Gastrocnemius medialis (tissue), 4 donors: ENCODE measurements around the gene SLC5A7. TPM values are rescaled to one million over a fixed set of nuclear protein-coding genes. Genes with fewer than 3 reads are reported as not detected.

ENCODE experiments used
- ATAC-seq, 2 donors: fragments of 150-250 bp; one replicate each; pipeline ENCODE4 v1.9.1; 2016
- DNase-seq, 2 donors: peaks; one replicate each; pipeline ENCODE4 v3.0.0-alpha.2; 2019
- H3K27ac ChIP-seq, 4 donors: fragments of 200-600 bp; sonication (generic); 1 replicate in 1 of 4; 2 replicates in 3 of 4; pipeline ENCODE4 v1.5.1; 2016 to 2018; ENCODE audit warnings: mild to moderate bottlenecking in 2 of 4, moderate library complexity in 1 of 4
- H3K27me3 ChIP-seq, 3 donors: fragments of 200-600 bp; sonication (generic) in 2 of 3; 1 replicate in 1 of 3; 2 replicates in 2 of 3; pipeline versions ENCODE4 v1.5.1 to v1.6.0; 2016 to 2019; ENCODE audit warnings: mild to moderate bottlenecking in 1 of 3, moderate library complexity in 1 of 3
- H3K36me3 ChIP-seq, 2 donors: fragments of 200-600 bp; sonication (generic) in 1 of 2; one replicate each; pipeline ENCODE4 v1.5.1; 2017 to 2018
- H3K4me1 ChIP-seq, 2 donors: fragments of 200-600 bp; sonication (generic) in 1 of 2; one replicate each; pipeline ENCODE4 v1.5.1; 2016 to 2017; ENCODE audit warnings: mild to moderate bottlenecking in 2 of 2
- H3K4me3 ChIP-seq, 4 donors: fragments of 200-600 bp; sonication (generic) in 3 of 4; 1 replicate in 1 of 4; 2 replicates in 3 of 4; pipeline ENCODE4 v1.5.1; 2016 to 2019; ENCODE audit warnings: mild to moderate bottlenecking in 2 of 4
- H3K9me3 ChIP-seq, 3 donors: fragments of 200-600 bp; sonication (generic) in 2 of 3; 1 replicate in 1 of 3; 2 replicates in 2 of 3; pipeline ENCODE4 v1.5.1; 2016 to 2019
- CTCF ChIP-seq, 5 experiments: fragments of 450-650 bp in 3 of 5; fragments of 200-600 bp in 2 of 5; sonication (generic) in 2 of 5; IDR thresholded peaks in 4 of 5; conservative IDR thresholded peaks in 1 of 5; 1 replicate in 4 of 5; 2 replicates in 1 of 5; pipeline ENCODE4 v1.5.1; 2016 to 2019; ENCODE audit warnings: antibody characterized with exemption in 5 of 5, mild to moderate bottlenecking in 3 of 5, moderate library complexity in 3 of 5
- POLR2A ChIP-seq, 2 donors: fragments of 450-650 bp; IDR thresholded peaks; one replicate each; pipeline ENCODE4 v1.6.1; 2017; ENCODE audit warnings: antibody characterized with exemption in 2 of 2, mild to moderate bottlenecking in 2 of 2, moderate library complexity in 2 of 2
- in situ Hi-C, 4 donors: fragments of 200-750 bp; cut with MboI; loops; one replicate each; pipeline versions ENCODE4 v1.15.0 to v1.8.0; 2017; ENCODE audit warnings: low sequenced_read_pairs in 4 of 4
- intact Hi-C: fragments of 100-400 bp; cut with DNase I; formaldehyde crosslinking; loops from one replicate; pipeline ENCODE4 v1.15.1; 2023; ENCODE audit warnings: low total_unique reads
- total RNA-seq, 4 donors: library from RNA; depleted of rRNA; stranded (reverse); fragments of >200 nt; gene quantifications; one replicate each; pipeline versions ENCODE4 v1.1.0 to v1.2.3, GENCODE V29; 2016

The SLC5A7 gene
- total RNA-seq, 4 donors from 2014 or later, result 0.04 TPM; not detected in 3

GRCh38 chr2:108010912-108011591 is 24.7 kb downstream of the SLC5A7 start:
- intact Hi-C loops (no loop called here), in situ Hi-C loops (no loop called here)
- no peak for DNase-seq
- ATAC-seq, result no peak
- Histone ChIP-seq H3K36me3 (no peaks in the 10 kb centered on the region), H3K4me3 (no peak overlapping the region), H3K27ac (no peak overlapping the region), H3K4me1 (no peaks in the 10 kb centered on the region), H3K27me3 (no peaks in the 10 kb centered on the region), H3K9me3 (peaks cover 0 to 5% (median 0%) of the 10 kb centered on the region in 3 donors)
- TF ChIP-seq POLR2A (IDR thresholded peaks at IDR 0.05) (no peak), CTCF (IDR thresholded peaks at IDR 0.05 in 4 of 5, conservative IDR thresholded peaks at IDR 0.05 in 1 of 5) (no peak)

- in situ Hi-C loops (no loop called here), intact Hi-C loops (no loop called here)
- TF ChIP-seq CTCF (IDR thresholded peaks at IDR 0.05 in 4 of 5, conservative IDR thresholded peaks at IDR 0.05 in 1 of 5) (no peak), POLR2A (IDR thresholded peaks at IDR 0.05) (no peak)
- H3K9me3 ChIP-seq, result peaks cover 0 to 5% (median 0%) of the 10 kb centered on the region in 3 donors
- H3K36me3 ChIP-seq, result no peaks in the 10 kb centered on the region
- H3K27ac ChIP-seq, result no peak overlapping the region
- no peak for DNase-seq
- no peak for ATAC-seq
- H3K4me1 ChIP-seq, result no peaks in the 10 kb centered on the region
- H3K27me3 ChIP-seq, result no peaks in the 10 kb centered on the region
- no peak overlapping the region for H3K4me3 ChIP-seq
Measured at GRCh38 chr2:108013305-108013704, 27.0 kb downstream of the SLC5A7 start.

- ATAC-seq (no peak), DNase-seq (no peak)
- Histone ChIP-seq H3K27me3 (no peaks in the 10 kb centered on the region), H3K36me3 (no peaks in the 10 kb centered on the region), H3K9me3 (no peaks in the 10 kb centered on the region), H3K4me3 (no peak overlapping the region), H3K27ac (no peak overlapping the region), H3K4me1 (no peaks in the 10 kb centered on the region)
- in situ Hi-C loops, result no loop called here
- no peak for TF ChIP-seq POLR2A (IDR thresholded peaks at IDR 0.05)
- intact Hi-C loops, result no loop called here
Measured at GRCh38 chr2:108022628-108023027, 36.3 kb downstream of the SLC5A7 start.

GRCh38 chr2:108023776-108024175 is 37.5 kb downstream of the SLC5A7 start:
- H3K4me1 ChIP-seq, result no peaks in the 10 kb centered on the region
- ATAC-seq, result no peak
- in situ Hi-C loops, result no loop called here
- no peaks in the 10 kb centered on the region for H3K27me3 ChIP-seq
- no peaks in the 10 kb centered on the region for H3K9me3 ChIP-seq
- intact Hi-C loops, result no loop called here
- TF ChIP-seq CTCF (IDR thresholded peaks at IDR 0.05 in 4 of 5, conservative IDR thresholded peaks at IDR 0.05 in 1 of 5), result no peak
- TF ChIP-seq POLR2A (IDR thresholded peaks at IDR 0.05), result no peak
- H3K27ac ChIP-seq, result no peak overlapping the region
- no peak overlapping the region for H3K4me3 ChIP-seq
- DNase-seq, result no peak
- no peaks in the 10 kb centered on the region for H3K36me3 ChIP-seq

GRCh38 chr2:108026092-108026794 is 39.9 kb downstream of the SLC5A7 start:
- no peak overlapping the region for H3K4me3 ChIP-seq
- intact Hi-C loops (no loop called here), in situ Hi-C loops (no loop called here)
- TF ChIP-seq CTCF (IDR thresholded peaks at IDR 0.05 in 4 of 5, conservative IDR thresholded peaks at IDR 0.05 in 1 of 5) (no peak), POLR2A (IDR thresholded peaks at IDR 0.05) (no peak)
- H3K27me3 ChIP-seq, result no peaks in the 10 kb centered on the region
- no peaks in the 10 kb centered on the region for H3K36me3 ChIP-seq
- no peak for DNase-seq
- no peak overlapping the region for H3K27ac ChIP-seq
- no peaks in the 10 kb centered on the region for H3K4me1 ChIP-seq
- no peak for ATAC-seq
- no peaks in the 10 kb centered on the region for H3K9me3 ChIP-seq
